K562 (cell line): ENCODE measurements around the gene PRRX1. TPM values are rescaled to one million over a fixed set of nuclear protein-coding genes. Genes with fewer than 3 reads are reported as not detected.

ENCODE experiments used
- CTBP1 ChIP-seq: fragments of 450-650 bp; IDR thresholded peaks from 2 replicates; pipeline ENCODE4 v1.6.1; 2016; ENCODE audit warnings: borderline replicate concordance
- E2F6 ChIP-seq, 2 experiments: IDR thresholded peaks; 2 replicates each; pipeline ENCODE4 v1.6.1; 2011; ENCODE audit warnings: borderline replicate concordance in 1 of 2, control low read depth in 1 of 2, low read depth in 1 of 2, low read length in 1 of 2, mild to moderate bottlenecking in 1 of 2, mixed read lengths in 1 of 2, moderate library complexity in 1 of 2; ENCODE audit not compliant: insufficient read depth in 1 of 2, insufficient read length in 1 of 2, poor library complexity in 1 of 2, severe bottlenecking in 1 of 2; ENCODE audit errors: extremely low read depth in 1 of 2
- HDAC1 ChIP-seq, 2 experiments: fragments of 450-650 bp; IDR thresholded peaks; 2 replicates each; pipeline ENCODE4 v1.6.1; 2016 to 2017; ENCODE audit warnings: inconsistent platforms in 1 of 2, mild to moderate bottlenecking in 1 of 2, moderate library complexity in 1 of 2
- MCM5 ChIP-seq: fragments of 450-650 bp; IDR thresholded peaks from 2 replicates; pipeline ENCODE4 v1.6.1; 2016; ENCODE audit warnings: low read depth
- SIX5 ChIP-seq, 2 experiments: IDR thresholded peaks; 2 replicates each; pipeline ENCODE4 v1.6.1; 2011; ENCODE audit warnings: low read length in 2 of 2, borderline replicate concordance in 1 of 2, low read depth in 1 of 2, mild to moderate bottlenecking in 1 of 2, moderate library complexity in 1 of 2; ENCODE audit not compliant: insufficient read depth in 1 of 2
- ZBTB8A ChIP-seq: fragments of 450-650 bp; IDR thresholded peaks from 2 replicates; pipeline ENCODE4 v1.6.1; 2018; ENCODE audit warnings: mild to moderate bottlenecking, moderate library complexity; ENCODE audit not compliant: partially characterized antibody
- ZNF318 ChIP-seq, 2 experiments: fragments of 450-650 bp; IDR thresholded peaks; 2 replicates each; pipeline ENCODE4 v1.6.1; 2016; ENCODE audit warnings: mild to moderate bottlenecking in 2 of 2, borderline replicate concordance in 1 of 2, low read depth in 1 of 2, moderate library complexity in 1 of 2
- ZNF551 ChIP-seq: fragments of 250-450 bp; sonication (Bioruptor Pico); IDR thresholded peaks from 2 replicates; pipeline ENCODE4 v1.5.0; 2021; ENCODE audit warnings: mild to moderate bottlenecking, moderate library complexity
- polyA plus RNA-seq, 8 experiments: library from polyadenylated mRNA; depleted of rRNA in 4 of 8; stranded (reverse) in 5 of 8; unstranded in 3 of 8; fragments of >200 nt; fragmentation: Nextera tagmentation in 2 of 8; fragmentation: Illumina TruSeq in 1 of 8; extraction: Ambion mirVana in 2 of 8; extraction: Trizol in 1 of 8; gene quantifications; 2 replicates each; pipeline versions ENCODE4 v1.2.1 to v1.2.3, GENCODE V29; 2011 to 2014; ENCODE audit warnings: inconsistent platforms in 1 of 8, missing spikeins in 1 of 8
- total RNA-seq, 7 experiments: library from RNA; depleted of rRNA in 6 of 7; stranded (reverse); fragments of >200 nt in 6 of 7; fragmentation: Illumina TruSeq in 2 of 7; extraction: Trizol in 2 of 7; gene quantifications; 2 replicates each; pipeline versions ENCODE4 v1.2.1 to v1.2.3, GENCODE V29; 2011 to 2021; ENCODE audit warnings: low replicate concordance in 1 of 7

Gene PRRX1
- total and polyA plus RNA-seq, 9 of the 15 experiments (the other 6 are each of a cell fraction or from before 2014, with no cell fraction given) = not detected

GRCh38 chr1:170676628-170677027 is 12.7 kb downstream of the PRRX1 start (continued):
- TF ChIP-seq E2F6 (IDR thresholded peaks at IDR 0.05; ENCODE audit: borderline replicate concordance in 1 of 2, extremely low read depth in 1 of 2, insufficient read depth in 1 of 2, insufficient read length in 1 of 2, low read depth in 1 of 2, low read length in 1 of 2, poor library complexity in 1 of 2, severe bottlenecking in 1 of 2) (no peak), ZNF551 (no peak), ZNF318 (IDR thresholded peaks at IDR 0.05; ENCODE audit: borderline replicate concordance in 1 of 2, low read depth in 1 of 2) (no peak), HDAC1 (IDR thresholded peaks at IDR 0.05) (no peak), MCM5 (no peak), SIX5 (IDR thresholded peaks at IDR 0.05; ENCODE audit: borderline replicate concordance in 1 of 2, insufficient read depth in 1 of 2, low read depth in 1 of 2, low read length in 2 of 2) (no peak), CTBP1 (no peak), ZBTB8A (no peak)
